NCI-H2196 (cell line): ENCODE data around the gene AURKAIP1.

ENCODE experiments used
- DNase-seq: peaks from one replicate; lab custom pipeline; 2025; ENCODE audit not compliant: unreplicated experiment; lab: John Stamatoyannopoulos, UW

The AURKAIP1 gene

GRCh38 chr1:1361982-1362423 is 13.0 kb downstream of the AURKAIP1 start:
- DNase-seq: no peak

GRCh38 chr1:1361233-1361981 is 13.6 kb downstream of the AURKAIP1 start:
- no peak for DNase-seq

- peak; percentile 19 for DNase-seq
Measured at GRCh38 chr1:1360506-1361169, 14.4 kb downstream of the AURKAIP1 start.

- DNase-seq: no peak
Measured at GRCh38 chr1:1359664-1360468, 15.1 kb downstream of the AURKAIP1 start.

GRCh38 chr1:1359308-1359663 is 15.7 kb downstream of the AURKAIP1 start:
- no peak for DNase-seq

- DNase-seq: no peak
Measured at GRCh38 chr1:1358433-1359271, 16.4 kb downstream of the AURKAIP1 start, which contains the start of gene MXRA8. Gene MXRA8 (minus strand): TSS chr1:1358555. CDS start chr1:1358504, 51 bp downstream.

GRCh38 chr1:1357871-1358432 is 17.1 kb downstream of the AURKAIP1 start:
- DNase-seq: no peak

GRCh38 chr1:1356796-1357401 is 18.1 kb downstream of the AURKAIP1 start:
- DNase-seq: peak; percentile 20

- no peak for DNase-seq
Measured at GRCh38 chr1:1356166-1356795, 18.7 kb downstream of the AURKAIP1 start.

GRCh38 chr1:1355416-1355815 is 19.6 kb downstream of the AURKAIP1 start:
- peak; percentile 73 for DNase-seq

- no peak for DNase-seq
Measured at GRCh38 chr1:1354271-1355247, 20.4 kb downstream of the AURKAIP1 start.

GRCh38 chr1:1353389-1354151 is 21.4 kb downstream of the AURKAIP1 start:
- no peak for DNase-seq

- DNase-seq: no peak
Measured at GRCh38 chr1:1352786-1353388, 22.1 kb downstream of the AURKAIP1 start.

GRCh38 chr1:1351511-1352427 is 23.2 kb downstream of the AURKAIP1 start:
- no peak for DNase-seq

GRCh38 chr1:1349256-1350012 is 25.6 kb downstream of the AURKAIP1 start, which contains the start of gene DVL1:
Gene DVL1 (minus strand): TSS chr1:1349418. CDS start chr1:1349065, 353 bp downstream.
- DNase-seq: peak; percentile 68
